Measurements from ENCODE around the gene CYP3A5.
"Not testable (repeated sequence)": the region's sequence is repeated elsewhere in the genome, so short reads cannot be mapped to it uniquely, and the experiment has no call there.

The CYP3A5 gene

DNA sequence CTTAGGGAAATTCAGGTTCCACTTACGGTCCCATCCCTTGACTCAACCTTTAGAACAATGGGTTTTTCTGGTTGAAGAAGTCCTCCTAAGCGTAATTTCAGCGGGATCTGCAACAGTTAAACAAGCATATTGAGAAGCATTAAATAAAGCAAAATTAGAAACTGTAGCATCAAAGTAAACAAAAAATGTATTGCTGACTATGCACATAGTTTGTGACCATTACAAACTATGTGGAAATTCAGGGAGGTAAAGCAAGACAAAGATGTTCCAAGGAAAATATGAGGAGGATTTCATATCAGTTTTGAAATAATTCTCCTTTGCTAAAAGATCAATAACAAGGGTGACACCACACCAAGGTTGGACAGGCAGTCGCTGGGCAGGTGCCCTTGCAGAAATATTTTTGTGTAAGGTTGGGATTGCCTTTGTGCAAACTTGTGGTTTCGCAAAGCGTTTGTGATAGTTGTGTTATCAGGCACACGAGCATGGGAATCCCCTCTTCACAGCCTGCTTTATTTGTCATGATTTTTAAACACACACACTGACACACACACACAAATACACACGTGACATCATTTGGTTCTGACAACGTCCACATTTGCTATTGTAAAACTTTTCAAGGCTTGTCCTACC lies 5.4 kb upstream of the CYP3A5 start:
- DNase-seq (ENCODE audit: low spot score): no peak

DNA sequence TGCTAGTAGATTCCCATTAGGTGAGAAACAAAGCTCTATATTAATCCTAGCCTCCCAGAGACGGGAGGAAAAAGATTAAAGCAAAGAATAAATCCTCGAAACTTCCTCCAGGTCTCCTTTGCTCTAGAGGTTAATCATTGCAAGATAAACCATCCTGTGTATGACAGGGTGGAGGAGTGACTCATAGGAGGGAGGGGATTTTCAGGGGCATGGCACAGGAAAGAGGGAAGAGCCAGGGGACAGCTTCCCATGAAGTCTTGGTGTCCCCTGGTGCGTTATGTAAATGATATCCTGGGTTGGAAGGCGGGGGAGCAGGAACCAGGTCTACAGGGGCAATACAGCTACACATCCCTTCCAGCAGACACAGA lies 780 bp downstream of the CYP3A5 start:
- peak; percentile 7 for DNase-seq (ENCODE audit: low spot score)

DNA sequence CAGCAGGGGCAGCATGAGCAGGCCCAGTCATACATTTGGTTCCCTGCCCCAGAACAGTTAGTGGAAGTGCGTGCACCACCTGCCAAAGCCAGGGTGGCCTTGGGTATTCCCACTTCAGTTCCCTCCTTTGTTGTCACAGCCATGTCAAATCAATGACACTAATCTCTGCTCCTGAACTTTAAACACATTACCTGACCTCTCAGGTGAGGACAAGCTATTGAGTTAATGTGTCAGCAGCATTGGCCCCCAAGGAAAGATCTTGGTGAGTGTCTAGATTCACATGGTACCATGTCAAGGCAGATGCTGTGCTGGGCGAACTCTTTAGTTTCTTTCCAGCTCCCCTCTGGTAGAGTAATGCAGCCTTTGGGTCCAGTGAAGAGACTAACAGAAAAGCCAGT lies 2.1 kb downstream of the CYP3A5 start:
- DNase-seq (ENCODE audit: low spot score): no peak

DNA sequence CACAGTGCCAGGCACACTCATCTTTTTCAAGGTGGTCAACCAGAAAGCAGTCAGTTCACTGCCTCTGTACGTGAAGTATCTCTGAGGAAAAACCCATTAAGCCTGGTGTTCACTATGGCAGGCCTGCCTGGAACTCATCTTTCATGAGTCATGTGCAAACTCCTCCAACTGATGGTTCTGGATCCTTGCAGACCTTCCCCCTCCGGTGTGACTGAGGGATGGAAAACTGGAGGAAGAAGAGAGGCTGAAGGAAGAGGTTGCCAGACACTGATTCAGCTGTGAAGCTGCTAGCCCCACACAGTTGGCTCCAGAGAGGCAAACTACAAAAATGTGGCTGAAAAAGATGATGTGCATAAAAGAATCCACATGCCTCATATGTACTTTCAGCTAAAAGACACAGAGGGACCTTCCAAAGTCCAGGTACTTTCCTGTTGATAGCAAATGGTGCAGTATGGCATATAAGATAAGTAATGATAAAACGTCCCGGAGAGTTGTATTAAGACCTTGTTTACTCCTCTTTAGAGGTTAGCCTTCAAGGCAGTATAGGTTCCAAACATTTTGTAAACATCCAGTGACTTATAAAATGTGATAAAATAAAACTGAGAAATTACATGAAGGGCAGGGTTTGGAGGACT lies 2.7 kb downstream of the CYP3A5 start:
- no peak for DNase-seq (ENCODE audit: low spot score)

DNA sequence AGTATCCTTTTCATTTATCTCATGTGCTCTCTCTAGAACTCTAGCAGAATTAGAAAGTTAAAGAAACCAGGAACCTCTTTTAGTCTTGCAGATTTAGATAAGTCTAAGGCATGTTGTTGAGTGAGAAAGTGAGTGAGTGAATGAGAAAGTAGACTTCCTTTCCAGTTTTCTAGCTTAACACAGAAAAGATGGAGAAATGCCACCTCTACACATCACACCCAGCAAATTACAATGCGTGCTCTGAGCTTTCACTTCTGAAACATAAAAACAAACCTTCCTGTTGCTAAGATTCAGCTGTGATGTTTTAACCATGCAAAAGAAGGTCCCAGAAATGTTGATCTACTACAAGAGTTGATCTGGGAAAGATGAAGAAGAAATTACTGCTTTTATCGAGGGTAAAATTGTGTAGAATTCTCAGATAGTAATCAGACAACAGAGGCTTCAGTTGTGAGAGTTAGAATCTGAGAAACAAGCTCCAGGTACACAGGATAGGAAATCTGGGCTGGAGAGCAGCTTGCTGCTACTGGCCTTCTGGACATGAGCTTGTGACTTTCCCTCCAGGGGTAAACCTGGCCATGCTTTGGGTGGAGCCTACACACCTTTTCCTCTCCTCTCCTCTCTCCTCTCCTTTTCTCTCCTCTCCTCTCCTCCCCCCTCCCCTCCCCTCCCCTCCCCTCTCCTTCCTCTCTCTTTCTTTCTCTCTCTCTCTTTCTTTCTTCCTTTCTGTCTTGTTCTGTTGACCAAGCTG lies 4.6 kb downstream of the CYP3A5 start:
- DNase-seq (ENCODE audit: low spot score): no peak

DNA sequence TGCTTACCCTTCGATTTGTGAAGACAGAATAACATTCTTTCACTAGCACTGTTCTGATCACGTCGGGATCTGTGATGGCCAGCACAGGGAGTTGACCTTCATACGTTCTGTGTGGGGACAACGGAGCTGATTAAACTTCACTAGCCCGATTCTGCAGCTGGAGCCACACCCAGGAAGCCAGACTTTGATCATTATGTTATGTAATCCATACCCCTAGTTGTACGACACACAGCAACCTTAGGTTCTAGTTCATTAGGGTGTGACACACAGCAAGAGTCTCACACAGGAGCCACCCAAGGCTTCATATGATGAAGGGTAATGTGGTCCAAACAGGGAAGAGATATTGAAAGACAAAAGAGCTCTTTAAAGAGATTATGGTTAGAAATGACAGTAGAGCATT lies 7.2 kb downstream of the CYP3A5 start:
- no peak for DNase-seq (ENCODE audit: low spot score)

DNA sequence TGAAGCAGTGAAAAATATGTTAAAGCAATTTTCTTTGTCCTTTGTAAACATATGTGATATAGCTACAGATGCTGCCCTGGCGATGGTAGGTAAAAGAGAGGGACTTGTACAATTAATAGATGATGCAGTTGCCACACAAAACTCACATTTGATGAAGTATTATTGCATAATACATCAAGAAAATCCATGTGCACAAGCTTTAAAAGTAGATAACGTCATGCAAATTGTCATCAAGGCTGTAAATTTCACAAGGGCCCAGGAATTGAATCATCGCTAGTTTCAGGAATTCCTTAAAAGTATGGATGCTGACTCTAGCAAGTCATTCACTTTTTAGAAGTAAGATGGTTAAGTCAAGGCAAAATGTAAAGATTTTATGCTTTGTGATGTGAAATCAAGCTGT lies 10.0 kb downstream of the CYP3A5 start:
- no peak for DNase-seq (ENCODE audit: low spot score)

DNA sequence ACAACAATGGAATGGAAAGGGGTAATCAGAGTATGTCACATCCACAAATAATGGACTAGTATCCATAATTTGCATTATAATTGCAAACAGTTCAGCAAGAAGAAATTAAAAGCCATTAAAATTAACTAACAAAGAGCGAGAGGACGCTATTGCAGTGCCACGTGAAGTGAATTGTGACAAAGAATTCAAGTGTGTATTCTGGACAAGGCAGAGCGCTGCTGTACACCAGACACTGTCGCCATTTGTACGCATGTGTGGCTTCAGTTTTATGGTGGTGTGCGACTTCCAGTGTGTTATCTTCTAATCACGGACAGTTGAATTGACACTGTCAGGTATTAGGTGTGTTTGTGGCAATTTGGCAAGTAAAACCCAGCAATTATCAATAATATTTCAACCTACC lies 11.3 kb downstream of the CYP3A5 start:
- DNase-seq (ENCODE audit: low spot score): no peak

DNA sequence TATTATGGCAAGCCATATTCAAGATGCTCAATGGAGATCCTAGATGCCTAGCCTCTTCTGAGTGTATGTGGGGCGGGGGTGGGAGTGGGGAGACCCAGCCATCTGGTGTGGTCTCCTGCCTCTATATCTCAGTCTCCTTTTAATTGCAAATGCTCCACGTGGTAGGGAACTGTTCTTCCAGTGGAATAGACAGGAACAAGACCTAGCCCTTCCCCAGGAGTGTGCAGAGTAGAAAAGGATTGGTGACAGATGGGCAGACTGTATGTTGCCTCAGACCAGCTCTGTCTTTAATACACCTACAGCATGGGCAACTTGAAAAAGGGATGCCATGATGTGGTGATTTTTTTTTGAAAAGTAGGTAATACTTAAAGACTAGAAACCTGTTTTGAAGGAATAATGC lies 12.6 kb downstream of the CYP3A5 start:
- no peak for DNase-seq (ENCODE audit: low spot score)

DNA sequence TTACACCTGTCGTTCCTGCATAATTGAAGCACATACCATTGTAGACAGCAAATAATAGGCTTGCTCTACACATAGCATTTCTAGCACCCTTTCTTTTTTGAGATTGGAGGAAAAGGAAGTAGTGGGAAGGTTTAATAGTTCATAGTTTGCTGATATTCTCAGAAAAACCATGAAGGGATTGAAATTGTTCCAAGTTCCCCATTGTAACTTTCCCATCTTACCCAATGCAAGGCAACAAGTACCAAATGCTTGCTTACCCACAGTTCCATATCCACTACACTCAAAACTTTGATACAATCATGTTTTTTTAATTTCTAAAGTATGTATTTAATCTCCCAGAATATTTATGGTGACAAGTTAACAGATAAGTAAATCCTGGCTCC lies 13.8 kb downstream of the CYP3A5 start:
- DNase-seq (ENCODE audit: low spot score): no peak

DNA sequence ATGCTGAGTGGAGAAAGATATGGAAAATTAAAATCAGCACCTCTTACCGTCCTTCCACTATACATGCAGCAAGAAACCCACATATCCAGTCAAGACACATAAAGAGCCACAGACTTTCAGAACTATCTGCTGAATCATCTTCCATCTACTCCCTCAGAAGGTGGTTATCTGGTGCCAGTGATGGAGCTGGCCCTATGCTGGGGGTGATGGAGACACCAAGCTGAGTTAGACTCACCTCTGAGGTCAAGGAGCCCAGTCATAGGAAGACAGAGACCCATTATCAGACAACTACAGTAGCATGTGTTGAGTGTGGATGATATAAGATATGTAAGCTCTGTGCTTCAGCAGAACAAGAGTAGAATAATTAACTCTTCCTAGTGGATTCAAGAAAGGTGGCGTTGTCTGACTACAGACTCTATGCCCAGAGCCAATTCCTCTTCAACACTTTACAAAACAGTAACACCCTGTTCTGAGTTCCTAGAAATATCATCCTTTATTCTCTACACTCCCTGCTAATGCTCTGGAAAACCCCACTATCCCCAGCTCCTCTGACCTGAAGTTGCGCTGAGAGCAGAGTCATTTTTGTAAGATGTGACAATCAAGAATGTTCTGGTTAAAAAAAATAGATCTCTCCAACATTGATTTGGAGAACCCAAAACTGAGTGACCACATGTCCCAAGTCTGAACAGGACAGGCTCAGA lies 14.3 kb downstream of the CYP3A5 start:
- DNase-seq (ENCODE audit: low spot score): no peak

DNA sequence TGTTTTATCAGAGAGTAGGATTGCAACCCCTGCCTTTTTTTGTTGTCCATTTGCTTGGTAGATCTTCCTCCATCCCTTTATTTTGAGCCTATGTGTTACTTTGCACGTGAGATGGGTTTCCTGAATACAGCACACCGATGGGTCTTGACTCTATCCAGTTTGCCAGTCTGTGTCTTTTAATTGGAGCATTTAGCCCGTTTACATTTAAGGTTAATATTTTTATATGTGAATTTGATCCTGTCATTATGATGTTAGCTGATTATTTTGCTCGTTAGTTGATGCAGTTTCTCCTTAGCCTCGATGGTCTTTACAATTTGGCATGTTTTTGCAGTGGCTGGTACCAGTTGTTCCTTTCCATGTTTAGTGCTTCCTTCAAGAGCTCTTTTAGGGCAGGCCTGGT lies 21.9 kb downstream of the CYP3A5 start:
- DNase-seq (ENCODE audit: low spot score): not testable (repeated sequence)

DNA sequence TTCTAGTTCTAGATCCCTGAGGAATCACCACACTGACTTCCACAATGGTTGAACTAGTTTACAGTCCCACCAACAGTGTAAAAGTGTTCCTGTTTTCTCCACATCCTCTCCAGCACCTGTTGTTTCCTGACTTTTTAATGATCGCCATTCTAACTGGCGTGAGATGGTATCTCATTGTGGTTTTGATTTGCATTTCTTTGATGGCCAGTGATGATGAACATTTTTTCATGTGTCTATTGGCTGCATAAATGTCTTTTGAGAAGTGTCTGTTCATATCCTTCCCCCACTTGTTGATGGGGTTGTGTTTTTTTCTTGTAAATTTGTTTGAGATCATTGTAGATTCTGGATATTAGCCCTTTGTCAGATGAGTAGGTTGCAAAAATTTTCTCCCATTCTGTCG lies 25.2 kb downstream of the CYP3A5 start:
- not testable (repeated sequence) for DNase-seq (ENCODE audit: low spot score)

DNA sequence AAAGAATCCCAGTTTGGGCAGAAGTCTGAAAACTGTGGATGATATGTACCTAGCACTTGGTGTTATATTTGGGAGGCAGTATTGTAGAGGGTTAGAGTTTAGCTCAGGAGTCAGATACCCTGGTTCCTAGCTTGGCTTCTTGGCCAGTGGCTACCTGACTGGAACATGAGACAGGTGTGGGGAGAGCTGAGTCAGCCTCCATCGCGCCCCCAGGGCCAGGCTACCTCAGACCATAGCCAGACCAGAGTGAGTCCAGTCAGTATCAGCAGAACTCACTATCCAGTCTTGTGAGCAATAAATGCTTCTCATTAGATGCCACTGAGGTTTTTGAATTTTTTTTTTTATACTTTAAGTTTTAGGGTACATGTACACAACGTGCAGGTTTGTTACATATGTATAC lies 26.0 kb downstream of the CYP3A5 start:
- DNase-seq (ENCODE audit: low spot score): no peak

DNA sequence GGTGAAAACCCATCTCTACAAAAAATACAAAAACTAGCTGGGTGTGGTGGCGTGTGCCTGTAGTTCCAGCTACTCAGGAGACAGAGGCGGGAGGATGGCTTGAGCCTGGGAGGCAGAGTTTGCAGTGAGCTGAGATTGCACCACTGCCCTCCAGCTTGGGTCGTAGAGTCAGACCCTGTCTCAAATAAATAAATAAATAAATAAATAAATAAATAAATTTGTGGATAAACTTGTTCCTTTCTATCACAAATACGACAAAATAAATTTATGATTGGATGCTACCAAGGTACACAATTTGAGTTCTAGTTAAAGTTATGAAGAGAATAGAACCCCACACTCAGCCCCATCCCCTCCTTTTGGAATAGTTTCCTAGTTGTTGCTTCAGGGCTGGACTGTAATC lies 26.5 kb downstream of the CYP3A5 start:
- DNase-seq (ENCODE audit: low spot score): not testable (repeated sequence)

DNA sequence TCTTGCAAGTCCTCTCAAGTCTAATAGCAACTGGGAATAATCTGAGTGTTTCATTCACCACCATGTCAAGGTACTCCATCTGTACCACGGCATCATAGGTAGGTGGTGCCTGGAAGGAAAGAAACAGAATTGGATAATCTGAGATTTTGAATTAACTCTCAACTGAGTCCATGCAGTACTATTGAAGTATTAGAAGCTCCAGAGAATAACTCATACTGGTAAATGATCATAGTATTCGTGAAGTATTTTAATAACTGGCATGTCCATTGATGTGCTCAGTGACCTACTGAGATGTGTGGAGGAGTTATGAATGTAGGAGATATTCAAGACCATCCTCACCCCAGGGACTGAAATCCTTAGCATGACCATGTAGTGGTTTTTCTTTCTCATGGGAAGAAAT lies 27.1 kb downstream of the CYP3A5 start:
- no peak for DNase-seq (ENCODE audit: low spot score)

DNA sequence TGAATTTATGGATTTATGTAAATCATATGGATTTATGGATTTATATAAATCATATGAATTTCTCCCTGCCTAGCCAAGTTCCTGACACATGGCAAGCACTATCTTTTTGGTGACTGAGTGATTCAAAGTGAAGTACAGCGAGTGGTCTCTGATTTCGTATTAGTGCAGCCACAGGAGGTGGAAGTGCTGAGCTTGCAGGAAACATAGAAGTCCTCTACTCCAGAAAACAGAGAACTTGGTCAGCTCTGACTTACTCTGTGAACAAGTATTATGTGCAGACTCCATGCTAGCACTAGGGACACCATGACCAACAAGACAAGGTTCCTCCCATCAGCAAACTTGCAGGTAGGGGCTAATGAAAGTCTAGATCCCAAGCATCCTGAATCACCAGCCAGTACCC lies 28.5 kb downstream of the CYP3A5 start:
- no peak for DNase-seq (ENCODE audit: low spot score)

DNA sequence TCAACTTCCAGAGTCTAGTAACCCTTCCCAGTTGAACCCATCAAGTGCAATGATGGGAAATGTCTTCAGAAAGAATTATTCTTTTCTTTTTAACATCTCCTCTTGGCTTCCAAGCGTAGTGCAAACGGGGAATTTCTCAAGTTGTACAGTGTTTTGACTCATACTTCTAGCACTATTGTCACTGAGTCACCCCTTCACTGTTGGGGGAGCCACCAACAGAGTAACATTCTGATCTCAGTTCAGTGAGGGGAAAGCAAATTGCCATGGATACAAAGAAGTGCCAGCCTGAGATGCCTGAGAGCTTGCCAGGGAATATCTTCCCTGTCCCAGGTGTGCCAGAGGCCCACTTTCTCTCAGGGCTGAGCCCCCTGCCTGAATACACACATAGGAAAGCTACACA lies 31.0 kb downstream of the CYP3A5 start:
- no peak for DNase-seq (ENCODE audit: low spot score)

DNA sequence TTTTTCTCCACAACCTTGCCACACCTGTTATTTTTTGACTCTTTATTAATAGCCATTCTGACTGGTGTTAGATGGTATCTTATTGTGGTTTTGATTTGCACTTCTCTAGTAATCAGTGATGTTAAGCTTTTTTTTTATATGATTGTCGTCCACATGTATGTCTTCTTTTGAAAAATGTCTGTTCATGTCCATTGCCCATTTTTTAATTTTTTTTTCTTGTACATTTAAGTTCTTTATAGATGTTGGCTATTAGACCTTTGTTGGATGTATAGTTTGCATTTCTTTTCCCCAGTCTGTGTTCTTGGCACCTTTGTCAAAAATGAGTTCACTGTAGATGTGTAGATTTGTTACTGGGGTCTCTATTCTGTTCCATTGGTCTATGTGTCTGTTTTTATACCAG lies 34.2 kb downstream of the CYP3A5 start:
- DNase-seq (ENCODE audit: low spot score): no peak

DNA sequence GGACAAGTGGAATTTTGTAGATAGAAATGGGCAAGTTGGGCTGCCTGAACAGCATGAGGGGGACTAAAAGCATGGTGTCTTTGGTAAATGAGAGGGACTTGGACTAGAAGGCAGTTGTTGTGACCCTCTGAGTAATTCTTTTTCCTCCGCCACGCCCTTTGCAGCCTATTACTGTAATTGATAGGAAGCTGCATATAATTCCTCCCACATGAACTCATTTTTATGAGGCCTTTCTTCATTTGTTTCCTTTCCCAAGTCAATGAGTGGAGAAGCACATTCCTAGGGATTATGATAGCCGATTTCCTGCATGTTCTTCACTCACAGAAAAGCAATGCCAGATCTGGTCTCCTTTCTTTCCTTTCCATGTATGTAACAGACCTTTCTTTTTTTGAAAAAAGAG lies 35.4 kb downstream of the CYP3A5 start:
- DNase-seq (ENCODE audit: low spot score): no peak

DNA sequence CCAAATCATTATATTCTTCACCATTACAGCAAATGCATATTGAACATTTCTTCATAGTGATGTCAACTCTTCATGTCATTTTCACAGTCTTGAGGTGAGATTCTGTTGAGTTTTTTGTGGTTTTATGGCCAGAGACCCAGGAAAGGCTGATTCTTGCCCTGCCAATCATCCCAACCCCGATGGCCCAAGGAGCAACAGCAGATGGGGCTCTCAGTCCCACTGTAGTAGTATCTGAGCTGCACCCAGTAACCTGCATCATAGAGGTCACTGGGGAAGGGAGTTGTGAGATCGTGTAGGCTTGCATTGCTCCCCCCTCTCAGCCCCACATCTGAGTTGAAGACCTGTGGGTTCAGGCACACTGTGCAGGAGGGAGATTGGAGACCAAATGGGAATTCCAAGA lies 36.3 kb downstream of the CYP3A5 start:
- DNase-seq (ENCODE audit: low spot score): no peak

DNA sequence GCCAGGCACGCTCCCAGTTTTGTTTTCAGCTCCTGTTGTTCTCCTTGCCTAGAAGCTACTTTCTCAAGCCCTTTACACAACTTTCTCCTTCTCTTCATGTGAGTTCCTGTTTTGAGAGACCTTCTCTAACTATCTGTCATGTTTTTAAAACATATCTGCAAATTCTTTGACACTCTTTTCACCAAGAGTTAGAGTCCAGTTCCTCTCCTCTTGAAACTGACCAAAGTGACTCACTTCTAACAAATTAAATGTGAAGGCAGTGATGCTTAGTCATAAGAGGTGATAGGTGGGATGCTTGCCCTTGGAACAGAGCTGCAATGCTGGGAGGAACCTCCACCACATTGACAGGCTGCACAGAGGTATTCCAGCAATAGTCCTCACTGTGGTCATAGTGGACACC lies 37.8 kb downstream of the CYP3A5 start:
- no peak for DNase-seq (ENCODE audit: low spot score)

DNA sequence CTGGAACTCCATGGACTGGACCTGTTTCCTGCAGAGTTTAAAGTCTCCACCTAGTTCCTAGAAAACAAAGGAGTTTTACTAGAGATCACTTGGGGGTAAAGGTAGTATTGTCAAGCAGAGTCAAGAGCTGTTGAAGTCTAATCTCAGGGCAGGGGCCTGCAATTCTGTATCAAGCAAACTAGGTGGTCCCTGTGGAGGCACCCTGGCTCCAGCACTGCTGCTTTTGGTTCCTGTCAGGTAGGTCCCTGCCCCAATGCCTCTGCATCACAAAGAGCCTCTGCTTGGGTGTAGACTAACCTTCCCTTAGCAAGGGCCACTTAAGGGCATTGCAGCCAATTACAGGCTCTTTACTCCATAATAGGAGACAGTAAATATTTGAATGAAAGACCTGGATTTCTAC lies 40.5 kb downstream of the CYP3A5 start:
- DNase-seq (ENCODE audit: low spot score): no peak
